Activated gamma-delta T cell treated with Interleukin-2 at 50 U/mL for 16 hours (primary cell): ENCODE data around the gene PTPRT.
"Not testable (repeated sequence)": the region's sequence is repeated elsewhere in the genome, so short reads cannot be mapped to it uniquely, and the experiment has no call there.

Source experiments
- DNase-seq: peaks from one replicate; pipeline ENCODE4 v3.0.0-alpha.2; 2020

The PTPRT gene

GRCh38 chr20:43186312-43186711 lies 3.4 kb downstream of the PTPRT start:
- DNase-seq, result no peak

DNA sequence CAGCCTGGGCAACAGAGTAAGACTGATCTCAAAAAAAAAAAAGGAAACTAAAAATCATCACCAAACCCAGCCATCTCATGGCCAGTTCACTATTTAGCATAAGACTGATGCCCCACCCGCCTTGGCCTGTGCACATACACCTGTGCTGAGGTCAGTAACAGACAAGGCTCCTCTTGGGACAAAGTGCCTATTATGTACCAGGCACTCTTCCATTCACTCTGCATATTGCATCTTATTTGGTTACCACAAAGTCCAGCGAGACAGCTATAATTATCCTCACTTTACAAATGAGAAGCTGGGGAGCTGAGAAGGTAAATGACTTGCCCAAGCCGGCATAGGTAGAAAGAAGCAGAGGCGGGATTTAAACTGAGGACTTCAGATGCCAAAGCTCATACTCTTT lies 3.8 kb downstream of the PTPRT start:
- no peak for DNase-seq

DNA sequence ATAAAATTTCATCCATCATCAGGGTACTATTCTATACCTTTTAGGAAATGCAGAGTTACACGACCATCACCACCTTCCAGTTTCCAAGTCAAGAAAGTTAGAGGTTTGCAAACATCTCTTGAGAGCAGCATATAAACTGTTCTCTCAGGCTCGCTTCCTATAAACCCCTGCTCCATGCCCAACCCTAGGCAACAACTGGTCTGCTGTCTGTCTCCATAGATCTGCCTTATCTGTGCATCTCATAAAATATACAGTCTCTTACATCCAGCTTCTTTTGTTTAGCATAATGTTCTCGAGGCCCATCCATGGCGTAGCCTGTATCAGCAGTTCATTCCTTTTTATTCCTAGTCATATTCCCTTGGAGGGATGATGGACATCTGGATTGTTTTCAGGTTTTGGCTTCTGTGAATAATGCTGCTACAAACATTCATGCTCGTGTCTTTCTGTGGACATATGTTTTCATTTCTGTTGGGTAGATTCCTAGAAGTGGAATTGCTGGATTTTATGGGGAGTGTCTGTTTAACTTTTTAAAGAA lies 6.1 kb downstream of the PTPRT start:
- DNase-seq, result no peak

DNA sequence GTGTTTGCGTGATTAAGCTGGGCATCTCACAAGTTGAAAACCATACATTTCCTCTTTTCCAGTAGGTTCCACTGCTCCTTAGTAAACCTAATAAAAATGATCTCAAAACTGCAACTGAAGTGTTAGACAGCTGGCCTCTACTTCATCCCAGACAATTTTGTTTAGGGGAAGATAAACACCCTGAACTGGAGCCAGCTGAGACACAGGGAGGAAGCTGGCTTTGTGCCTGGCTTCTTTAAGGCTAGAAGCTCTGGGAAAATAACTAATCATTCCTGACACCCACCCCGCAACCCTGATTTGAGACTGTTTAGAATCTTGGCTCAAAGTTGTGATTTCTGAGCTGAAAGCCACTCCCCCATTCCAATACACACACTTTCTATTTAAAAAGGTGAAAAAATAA lies 11.6 kb downstream of the PTPRT start:
- no peak for DNase-seq

DNA sequence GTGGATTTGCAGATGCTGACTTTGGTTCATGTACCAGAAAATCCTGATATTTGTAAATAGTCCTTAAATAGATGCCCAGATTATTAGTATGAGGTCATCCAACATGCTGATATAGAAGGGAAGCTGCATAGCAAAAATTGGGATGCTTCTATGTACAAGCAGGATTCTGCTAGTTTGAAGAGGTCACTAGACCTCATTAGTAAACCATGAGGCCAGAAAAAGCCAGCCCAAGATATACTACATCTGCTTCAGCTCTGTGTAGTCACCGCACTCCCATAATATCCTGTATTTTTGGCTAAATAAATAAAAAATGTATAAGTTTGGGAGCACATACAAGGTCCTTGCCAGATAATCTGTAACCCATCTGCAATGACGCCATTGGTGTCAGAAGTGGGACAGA lies 13.0 kb downstream of the PTPRT start:
- DNase-seq, result no peak

DNA sequence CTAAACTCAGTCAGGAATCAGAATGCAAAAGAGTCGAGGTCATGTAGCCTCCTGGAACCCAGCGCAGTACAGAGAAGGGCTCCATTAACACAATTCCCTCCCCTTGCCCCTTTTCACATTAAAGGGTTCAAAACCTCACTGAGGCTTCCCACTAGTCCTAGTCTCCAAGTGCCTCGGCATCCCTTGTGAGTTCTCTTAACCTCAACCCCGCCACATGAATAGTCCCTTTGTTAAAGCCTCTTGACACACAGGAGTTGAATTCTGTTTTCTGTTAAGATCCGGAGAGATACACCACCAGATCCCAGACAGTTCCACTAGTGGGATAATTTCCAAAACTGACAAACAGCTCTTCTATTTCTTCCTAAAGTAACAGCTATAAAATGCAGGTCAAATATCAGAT lies 17.8 kb downstream of the PTPRT start:
- no peak for DNase-seq

GRCh38 chr20:43170771-43171170 lies 18.9 kb downstream of the PTPRT start:
- DNase-seq, result no peak

DNA sequence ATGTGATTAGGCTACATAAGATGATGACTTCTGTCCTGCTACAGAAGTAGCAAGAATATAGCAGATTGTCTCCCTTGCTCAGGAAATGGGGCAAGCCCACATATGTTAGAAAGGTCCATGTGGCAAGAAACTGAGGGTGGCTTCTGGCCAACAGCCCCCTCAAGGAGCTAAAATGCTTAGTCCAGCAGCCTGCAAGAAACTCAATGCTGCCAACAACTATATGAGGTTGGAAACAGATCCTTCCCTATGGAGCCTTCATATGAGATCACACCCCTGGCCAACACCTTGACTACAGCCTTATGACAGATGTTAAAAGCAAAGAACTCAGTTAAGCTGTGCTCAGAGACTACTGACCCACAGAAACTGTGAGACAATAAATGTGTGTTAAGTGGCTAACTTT lies 22.1 kb downstream of the PTPRT start:
- no peak for DNase-seq

DNA sequence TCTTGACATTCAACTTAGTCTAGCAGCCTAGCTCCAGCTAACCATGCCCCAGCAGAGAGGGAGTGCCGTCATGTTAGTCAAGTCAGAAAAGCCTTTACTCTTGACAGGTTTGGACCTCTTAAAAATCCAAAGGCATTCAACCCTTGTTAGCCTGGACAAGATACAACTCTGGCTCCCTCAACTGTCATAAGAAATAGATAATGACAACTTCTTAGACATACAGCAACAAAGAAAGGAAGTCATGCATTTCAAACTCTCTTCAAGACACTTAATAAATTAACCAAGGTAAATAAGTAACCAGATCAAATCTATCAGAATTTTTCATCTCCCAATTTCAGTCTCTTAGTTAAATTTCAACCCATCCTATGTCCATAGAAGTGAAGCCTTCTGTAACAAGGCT lies 22.7 kb downstream of the PTPRT start:
- DNase-seq, result no peak

- no peak for DNase-seq
These were observed 24.1 kb downstream of the PTPRT start for GRCh38 chr20:43165611-43166010.

GRCh38 chr20:43164736-43165135 lies 25.0 kb downstream of the PTPRT start:
- DNase-seq, result not testable (repeated sequence)

- DNase-seq, result no peak
These were observed 28.0 kb downstream of the PTPRT start for GRCh38 chr20:43161716-43162115.

DNA sequence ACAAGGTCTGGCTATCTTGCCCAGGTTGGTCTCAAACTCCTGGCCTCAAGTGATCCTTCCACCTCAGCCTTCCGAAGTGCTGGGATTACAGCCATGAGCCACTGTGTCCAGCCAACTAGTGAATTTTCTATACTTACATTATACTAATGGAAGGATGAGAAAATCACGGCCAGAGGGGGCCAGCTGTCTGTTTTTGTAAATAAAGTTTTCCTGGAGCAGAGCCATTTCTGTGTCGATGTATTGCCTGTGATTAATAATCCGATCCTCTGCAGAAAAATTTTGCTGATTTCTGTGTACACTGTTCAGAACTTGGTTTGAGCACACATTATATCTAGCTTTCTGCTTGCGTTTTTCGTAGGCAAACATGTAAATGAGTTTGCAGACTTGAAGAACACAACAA lies 28.8 kb downstream of the PTPRT start:
- DNase-seq, result no peak

GRCh38 chr20:43159994-43160393 lies 29.7 kb downstream of the PTPRT start:
- DNase-seq, result no peak

DNA sequence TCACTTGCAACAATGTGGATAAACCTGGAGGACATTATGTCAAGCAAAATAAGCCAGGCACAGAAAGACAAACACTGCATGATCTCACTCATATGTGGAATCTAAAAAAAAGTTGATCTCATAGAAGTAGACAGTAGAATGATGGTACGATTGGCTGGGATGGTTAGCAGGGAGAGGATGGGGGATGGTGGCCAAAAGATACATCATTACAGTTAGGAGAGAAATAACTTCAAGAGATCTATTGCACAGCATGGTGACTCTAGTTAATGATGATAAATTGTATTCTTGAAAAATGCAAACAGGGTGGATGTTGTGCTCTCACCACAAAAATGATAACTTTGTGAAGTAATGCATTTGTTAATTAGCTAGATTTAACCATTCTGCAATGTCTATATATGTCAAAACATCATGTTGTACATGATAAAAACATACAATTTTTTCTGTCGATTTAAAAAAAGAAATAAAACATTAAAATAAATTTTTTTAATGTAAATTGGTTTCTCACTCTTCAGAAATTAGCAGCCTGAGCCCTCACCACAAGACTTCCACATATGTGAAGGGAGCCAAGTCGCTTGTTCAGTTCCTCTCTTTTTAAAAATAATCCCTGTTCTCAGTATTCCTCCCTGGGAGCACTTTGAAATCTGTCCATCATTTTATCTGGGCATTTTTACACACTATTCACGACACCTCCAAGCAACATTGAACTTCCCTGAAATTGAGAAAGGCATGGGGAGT lies 34.2 kb downstream of the PTPRT start:
- DNase-seq, result no peak

GRCh38 chr20:43151901-43152300 lies 37.8 kb downstream of the PTPRT start:
- DNase-seq, result no peak

- no peak for DNase-seq
These were observed 38.5 kb downstream of the PTPRT start for GRCh38 chr20:43151256-43151655.

DNA sequence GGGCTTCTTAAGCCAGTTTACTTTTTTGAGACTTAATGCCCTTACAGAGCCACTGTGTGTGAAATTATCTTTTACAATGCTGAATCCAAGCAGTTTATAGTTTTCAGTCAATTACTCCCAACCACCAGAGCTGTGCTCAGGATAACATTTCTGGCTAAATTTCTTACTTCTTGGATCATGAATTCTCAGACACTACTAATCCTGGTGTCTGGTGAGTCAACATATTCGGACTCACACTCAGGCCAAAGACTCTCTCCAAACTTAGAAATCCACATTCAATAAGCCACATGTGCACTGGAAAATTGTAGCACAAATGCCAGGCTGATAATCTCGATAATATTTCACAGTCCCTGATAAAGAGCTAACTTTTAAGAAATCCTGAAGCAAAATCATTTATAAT lies 49.0 kb downstream of the PTPRT start:
- DNase-seq, result no peak

DNA sequence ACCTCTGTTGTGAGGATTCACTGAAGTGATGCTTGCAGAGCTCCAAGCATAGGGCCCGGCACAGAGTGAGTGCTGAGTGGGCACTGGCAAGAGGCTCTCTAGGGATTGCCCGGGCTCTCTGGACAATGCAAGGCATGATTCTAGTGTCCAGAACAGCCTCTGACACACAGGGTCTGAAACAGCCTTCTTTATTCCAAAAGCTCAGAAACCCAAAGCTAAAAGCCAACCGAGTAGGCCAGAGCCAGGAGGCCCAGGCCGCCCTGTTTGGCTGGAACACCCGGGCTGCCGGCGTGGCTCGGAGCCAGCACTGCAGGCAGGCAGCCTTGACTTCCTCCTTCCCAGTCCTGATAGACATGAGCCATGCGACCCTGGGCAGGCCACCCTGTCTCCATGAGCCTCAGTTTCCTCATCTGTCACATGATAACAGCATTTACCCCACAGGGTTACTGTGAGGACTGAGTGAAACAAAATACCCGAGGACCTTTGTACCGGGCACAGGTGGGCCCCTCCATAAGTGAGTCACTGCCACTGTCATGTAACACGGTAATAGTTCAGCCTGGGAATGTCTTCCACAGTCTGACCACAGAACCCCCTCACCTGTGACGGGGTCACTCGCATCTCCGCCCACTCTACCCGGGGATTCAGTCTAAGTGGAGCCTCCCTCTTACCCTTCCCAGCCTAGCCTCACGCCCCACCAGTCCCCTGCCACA lies 51.5 kb downstream of the PTPRT start:
- no peak for DNase-seq

DNA sequence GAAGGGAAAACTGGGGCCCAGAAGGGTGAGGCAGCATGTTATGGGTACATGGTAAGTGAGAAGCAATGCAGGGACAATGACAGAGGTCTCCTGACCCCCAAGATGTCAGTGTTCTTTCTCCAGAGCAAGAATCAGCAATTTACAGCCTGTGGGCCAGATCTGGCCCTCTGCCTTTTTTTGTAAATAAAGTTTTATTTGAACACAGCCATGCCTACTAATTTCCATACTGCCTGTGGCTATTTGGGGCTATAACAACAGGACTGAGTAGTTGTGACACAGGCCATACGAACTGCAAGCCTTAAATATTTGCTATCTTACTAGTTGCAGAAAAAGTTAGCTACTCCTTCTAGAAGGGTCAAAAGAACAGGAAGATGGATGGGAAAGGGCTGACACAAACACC lies 52.5 kb downstream of the PTPRT start:
- no peak for DNase-seq

DNA sequence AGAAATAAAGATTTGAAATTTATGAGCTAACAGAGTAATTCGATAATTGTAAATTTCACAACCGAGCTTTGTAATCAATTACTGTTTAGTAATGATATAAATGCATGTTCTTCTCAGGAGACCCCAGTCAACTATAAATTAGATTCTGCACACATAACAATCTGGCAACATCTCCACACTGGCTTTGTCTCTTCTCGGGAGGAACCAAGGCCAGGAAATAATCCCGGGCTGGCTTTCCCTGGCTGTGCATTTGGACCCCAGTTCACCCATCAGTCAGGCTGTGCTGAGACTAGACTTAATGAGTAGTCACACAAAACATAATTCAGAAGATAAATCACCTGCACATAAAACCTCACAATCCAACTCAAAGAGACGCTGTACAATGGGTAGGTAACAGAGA lies 65.5 kb downstream of the PTPRT start:
- no peak for DNase-seq

DNA sequence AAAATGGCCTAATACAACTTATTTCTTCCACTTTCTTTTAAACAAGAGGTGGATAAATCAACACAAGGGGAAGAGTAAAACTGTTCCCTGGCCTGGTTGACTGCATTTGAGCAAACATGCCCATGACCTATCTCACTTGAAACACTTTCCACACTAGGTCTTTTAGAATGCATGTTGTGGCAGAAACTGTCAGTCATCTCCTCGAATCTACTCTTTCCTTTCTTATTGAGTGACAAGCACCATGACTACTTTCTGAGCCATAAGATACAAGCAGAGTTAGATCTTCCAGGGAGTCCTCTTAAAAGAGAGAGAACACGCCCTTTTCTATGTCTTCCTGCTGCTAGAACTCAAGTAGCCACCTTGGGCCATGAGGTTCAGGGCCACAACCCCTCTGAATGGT lies 66.5 kb downstream of the PTPRT start:
- DNase-seq, result no peak

GRCh38 chr20:43119720-43120119 lies 70.0 kb downstream of the PTPRT start:
- DNase-seq, result no peak

GRCh38 chr20:43102394-43102793 lies 87.3 kb downstream of the PTPRT start:
- no peak for DNase-seq

- no peak for DNase-seq
These were observed 92.8 kb downstream of the PTPRT start for GRCh38 chr20:43096931-43097260.
